ENCODE results near the gene JAML.

JAML gene

DNA sequence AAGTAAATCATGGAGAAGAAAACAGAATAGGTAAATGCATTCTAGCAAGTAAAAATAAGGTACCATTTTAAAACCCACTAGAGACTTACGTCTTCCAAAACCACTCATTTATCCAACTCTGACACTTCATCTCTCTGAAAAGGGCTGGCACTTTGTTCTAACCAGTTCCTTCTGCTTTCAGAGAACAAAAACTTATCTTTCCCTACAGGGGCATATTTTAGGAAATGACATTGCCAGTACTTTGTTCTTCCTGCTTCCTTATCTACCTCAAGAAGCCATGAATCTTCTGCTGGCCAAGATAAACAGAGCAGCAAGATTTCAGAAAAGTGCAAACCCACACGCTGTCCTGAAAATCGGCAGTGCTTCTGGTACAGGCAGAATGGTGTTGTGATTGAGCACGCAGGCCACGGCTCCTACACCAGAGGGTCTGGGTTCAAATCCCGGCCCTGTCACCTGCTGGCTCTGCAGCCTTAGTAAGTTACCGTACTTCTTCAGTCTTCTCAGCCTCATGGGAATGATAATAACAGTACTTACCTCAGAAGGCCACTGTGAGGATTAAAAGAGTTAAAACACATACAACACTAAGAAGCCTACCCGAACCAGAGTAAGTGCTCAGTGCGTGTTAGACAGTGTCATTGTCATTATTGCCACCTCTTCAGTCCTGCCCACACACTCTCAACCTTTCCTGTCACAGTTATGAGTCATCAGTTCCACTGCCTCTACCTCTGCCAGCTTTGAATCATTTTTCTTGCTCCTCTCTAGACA is 16.4 kb upstream of the JAML start:
- DNase-seq, result peak in 17 of 56 donors; percentile 9 to 72 (median 39)

DNA sequence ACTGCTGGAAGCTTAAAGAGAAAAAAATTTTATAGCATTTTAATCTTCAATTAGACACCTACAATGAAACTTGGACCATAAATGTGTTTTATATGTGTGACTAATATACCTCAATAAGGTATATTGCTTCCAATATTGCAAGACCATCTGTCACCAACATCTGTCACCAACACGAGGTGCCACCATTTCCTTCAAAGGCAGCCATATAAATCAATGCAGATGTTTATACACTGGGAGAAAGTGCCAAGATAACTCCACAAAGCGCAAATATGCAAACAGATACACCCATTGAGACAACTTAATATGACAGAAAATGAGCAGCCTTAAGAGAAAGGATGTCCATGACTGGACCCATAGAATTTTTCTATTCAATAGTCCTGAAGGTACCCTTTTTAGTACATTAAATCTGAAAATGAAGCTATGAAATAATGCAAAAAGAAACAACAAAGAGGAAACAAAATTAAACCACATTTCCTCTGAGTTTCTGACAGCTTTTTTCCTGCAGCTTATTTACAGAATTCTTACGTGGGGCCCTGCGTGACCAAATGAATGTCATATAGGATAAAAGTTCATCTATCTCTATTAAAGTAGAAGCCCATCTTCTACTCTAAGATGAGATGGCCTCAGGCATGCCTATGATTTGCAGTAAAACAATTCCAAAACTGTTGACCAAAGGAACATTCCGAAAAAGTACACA is 14.8 kb upstream of the JAML start:
- no peak for DNase-seq

DNA sequence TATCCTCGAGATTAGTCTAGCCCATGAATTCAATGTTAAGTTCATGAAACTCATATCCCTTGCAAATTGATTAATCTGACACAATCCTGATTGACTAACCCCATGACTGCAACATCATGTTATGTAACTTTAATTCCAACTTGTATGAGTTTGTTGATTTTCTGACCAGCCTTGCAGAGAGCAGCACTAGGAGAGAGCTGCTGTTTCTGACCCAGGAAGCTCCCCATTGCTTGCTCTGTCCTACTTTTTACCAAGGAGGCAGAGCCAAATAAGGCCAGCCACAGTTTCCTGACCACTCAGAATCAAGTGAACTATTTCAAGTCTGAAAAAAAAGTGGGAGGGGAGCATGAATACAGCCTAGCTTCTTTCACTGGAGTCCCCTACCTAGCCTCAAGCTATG is 14.1 kb upstream of the JAML start:
- DNase-seq, result no peak

DNA sequence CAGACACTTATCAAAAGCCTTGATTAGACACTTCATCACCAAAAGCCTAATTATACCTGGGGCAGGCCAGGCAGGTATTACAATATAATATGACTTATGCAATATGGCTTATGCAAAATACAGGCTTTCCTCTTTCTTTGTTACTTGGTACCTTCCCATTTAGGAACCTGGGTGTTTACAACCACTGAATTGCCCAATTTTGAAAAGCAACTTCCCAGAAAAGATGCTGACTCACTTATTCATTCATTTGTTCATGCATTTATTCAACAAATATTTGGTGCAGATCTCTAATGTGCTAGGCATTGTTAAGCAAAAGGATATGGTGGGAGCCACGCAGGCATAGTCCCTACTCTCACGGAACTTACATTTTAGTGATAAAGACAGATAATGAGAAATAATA is 13.6 kb upstream of the JAML start:
- no peak for DNase-seq

DNA sequence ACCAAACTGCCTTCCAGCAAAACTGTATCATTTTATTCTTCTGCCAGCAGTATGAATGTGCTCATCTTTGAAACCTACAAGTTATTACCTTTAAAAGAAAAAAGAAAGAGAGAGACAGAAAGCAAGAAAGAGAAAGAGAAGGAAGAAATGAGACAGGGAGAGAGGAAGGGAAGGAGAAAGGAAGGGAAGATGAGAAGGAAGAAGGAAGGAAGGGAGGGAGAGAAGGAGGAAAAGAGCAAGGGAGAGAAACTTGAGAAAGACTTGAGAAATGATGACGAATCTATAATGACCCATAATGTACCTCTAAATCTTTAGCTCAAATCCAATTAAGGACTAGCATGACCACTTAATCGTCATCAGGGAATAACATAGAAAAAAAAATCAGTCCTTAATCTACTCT is 11.4 kb upstream of the JAML start:
- DNase-seq, result no peak

DNA sequence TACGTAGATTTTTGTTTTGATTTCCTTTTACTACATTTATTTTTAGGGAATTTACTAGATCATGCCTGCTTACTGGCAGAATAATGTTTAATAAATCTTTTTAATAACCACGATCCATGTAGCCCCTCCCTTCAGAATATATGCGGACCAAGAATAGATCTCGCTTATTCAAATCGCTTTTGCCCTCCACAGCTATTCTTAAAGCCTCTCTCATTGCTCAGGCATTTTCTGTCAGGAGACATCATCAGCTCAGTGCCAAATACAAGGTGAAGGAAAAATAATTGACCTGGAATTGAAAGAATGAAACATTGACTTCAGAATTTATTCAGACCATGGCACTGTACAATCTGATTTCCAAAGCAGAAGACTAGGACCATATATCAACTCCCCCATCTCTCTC is 10.0 kb upstream of the JAML start:
- DNase-seq, result no peak

DNA sequence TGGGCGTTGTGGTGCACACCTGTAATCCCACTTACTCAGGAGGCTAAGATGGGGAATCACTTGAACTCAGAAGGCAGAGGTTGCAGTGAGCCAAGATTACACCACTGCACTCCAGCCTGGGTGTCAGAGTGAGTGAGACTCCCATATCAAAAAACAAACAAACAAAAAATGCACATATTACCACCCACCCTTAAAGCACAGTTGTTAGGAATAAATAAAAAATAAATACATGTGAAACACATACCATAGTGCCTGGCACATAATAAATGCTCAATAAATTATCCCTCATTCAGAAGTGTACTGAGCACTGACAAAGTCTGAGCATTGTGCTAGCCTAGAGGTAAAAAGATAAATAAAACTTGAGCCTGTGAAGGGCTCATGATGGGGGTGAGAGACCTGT is 9.0 kb upstream of the JAML start:
- DNase-seq, result no peak

DNA sequence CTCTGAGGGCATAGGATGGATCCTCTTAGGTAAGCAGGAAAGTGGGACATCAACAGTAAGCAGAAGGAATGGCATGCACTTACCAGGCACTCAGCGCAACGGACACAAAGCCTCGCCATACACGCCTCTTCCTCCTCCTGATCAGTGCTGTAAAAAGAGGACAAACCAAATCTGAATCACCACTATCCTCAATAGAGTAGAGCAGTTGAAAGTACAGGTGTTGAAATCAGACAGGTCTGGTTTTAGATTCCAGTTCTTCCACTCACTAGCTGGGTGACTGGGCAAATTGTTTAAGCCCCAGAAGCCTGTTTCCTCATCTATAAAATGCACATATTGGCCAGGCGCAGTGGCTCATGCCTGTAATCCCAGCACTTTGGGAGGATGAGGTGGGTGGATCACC is 8.6 kb upstream of the JAML start:
- DNase-seq, result no peak

DNA sequence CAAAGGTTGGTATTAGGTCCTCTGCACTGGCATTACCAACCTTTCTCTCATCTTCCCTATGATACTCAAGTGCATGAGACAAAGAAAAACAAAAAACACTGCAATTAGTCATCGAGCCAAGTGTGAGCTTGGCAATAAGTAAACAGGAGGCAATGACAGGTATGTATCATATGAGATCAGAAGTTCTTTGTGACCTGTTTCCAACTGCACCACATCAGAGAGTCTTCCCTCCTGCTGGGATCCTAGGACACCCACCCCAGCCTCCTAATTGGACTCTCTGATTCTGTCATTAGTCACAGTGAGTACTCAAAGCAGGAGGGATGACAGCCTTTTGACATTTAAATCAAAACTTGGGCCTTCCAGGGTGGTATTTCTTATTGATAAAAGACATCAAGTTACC is 7.8 kb upstream of the JAML start:
- no peak for DNase-seq

DNA sequence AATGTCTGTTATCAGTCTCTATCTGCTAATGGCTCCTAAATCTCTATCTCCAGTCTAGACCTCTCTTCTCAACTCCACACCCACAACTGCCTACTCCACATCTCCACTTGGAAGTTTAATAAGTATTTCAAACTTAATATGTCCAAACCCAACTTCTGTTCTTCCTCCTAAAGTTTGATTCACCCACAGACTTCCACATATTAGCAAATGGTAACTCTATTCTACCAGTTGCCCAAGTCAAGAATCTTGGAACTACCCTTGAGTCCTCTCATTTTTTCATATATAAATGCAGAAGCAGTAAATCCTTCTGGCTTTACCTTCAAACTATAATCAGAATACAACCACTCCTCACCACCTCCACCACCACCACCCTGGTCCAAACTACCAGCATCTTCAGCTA is 6.7 kb upstream of the JAML start:
- DNase-seq, result no peak

DNA sequence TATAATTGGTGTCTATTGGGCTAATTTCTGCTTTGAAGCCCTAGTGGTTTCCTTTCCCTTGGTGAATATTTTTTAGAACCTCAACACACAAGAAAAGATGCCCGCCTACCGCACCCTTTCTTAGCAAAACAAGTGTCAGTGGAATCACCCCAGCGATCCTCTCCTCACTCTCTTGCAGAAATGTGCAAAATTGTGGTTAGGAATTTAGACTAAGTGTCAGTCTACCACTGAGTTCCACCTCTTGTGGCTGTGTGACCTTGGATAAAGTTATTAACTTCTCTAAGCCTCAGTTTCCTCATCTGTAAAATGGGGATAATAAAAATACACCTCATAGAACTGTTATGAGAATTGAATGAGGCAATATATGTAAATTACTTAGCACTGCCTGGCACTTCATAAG is 5.3 kb upstream of the JAML start:
- DNase-seq, result no peak

DNA sequence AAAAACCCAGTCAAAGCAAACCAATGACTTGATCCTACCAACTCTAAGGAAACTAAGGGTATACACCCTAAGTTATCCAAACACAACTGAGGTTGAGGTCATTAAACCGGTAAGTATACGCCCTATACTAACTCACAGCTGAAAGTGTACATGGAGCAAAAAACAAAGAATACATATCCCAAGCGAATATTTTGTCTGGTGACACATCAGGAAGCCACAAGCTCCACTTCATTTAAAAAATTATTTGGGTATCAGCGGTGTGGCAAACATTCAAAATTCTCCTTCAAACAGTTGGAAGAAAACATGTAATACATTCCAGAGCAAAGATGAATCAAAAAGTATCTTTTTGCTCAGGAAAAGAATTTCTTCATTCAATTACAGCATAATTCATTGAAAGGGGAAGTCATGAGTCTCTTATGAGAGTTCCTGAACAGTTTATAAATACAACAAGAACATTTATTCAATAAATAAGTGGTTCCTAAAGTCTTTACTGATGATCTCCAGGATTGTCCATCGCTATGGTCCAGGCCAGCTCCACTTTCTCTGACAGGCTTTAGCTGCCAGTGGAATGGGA is 4.5 kb upstream of the JAML start:
- DNase-seq, result no peak

DNA sequence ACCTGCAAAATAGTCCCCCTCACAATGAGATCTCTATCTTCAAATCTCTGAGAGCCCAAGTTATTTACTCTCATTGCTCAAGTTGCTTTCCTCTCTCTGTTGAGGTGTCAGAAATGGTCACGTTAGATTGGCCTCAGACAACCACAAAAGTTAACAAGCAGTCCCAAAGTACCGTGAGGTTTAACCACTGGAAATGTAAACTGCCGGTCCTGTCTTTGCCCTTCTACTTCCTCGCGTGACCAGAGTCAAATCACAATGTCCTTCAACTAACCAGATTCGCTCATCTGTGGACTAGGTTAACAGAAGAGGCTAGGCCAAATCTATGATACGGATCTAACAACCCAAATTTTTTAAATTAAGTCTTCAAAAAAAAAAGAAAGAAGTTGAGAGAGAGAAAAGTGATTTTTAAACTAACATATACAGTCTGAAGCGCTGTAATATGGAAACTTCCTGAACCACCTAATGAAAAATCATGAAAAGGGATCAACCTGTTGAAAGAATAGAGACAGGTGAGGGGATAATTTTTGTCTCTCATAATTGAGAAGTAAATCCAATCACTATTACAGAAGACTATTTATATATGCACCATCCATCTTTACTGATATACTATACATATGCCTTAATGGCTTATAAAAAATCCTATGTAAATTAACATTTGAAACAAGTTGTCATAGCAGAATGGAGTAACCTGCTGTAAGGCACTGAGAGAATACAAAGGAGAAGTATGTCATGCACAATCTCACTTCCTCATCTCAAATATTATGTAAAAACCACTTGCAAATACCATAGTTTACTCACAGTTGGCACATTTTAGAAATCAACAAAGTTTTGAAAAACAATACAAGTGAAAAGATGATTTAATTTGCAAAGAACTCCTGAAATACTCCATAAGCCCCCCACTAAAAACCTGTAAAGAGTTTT is 3.3 kb upstream of the JAML start:
- no peak for DNase-seq

DNA sequence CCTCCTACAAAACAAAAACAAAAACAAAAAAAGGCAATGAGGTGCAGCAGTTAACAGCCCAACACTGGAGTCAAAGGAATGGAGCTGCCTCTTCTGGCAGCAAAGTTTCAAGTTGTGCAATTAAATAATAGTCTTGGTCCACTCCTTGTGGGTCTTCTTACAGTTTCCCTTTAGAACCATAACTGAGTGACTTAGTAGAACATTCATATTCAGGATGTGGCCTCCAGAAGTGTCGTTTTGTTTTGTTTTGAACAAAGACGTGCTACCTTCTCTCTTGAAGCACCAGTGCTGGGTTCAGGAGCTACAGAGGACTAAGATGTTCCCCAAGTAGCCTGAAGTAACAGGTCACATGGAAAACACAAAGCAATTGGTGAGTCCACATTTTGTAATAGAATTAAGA is 2.0 kb upstream of the JAML start:
- DNase-seq, result no peak

DNA sequence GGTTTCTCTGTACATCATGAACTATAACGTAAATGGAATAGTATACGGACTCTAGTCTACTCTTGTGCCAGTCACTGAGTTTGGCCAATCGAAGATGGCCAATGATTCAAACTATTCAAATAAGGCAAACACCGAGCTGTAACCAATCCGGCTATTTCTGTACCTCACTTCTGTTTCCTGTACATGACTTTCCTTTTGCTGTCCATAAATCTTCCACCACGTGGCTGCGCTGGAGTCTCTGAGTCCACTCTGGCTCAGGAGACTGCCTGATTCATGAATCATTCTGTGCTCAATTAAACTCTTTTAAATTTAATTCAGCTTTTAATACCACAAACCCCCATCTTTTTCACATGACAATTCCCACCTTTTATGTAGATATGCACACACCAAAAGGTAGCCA is 1.5 kb upstream of the JAML start:
- no peak for DNase-seq

DNA sequence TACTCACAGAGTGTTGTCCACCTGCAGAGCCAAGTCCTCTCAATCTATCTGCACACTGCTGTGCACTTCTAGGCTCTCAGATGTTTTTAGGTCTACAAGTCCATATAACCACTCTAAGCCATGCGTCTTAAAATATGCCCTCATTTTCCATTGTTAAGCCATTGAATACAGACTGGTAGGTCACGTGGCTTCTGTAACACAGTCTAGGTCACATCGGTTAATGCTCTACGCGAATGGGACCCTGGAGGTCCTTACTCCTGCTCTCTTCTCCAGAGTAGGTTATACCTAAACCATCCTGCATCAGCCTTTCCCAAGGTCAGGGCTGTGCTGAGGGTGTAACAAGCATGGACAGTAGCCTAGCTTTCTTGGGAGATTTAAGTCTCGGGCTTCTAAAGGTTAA is 819 bp downstream of the JAML start:
- DNase-seq, result no peak

DNA sequence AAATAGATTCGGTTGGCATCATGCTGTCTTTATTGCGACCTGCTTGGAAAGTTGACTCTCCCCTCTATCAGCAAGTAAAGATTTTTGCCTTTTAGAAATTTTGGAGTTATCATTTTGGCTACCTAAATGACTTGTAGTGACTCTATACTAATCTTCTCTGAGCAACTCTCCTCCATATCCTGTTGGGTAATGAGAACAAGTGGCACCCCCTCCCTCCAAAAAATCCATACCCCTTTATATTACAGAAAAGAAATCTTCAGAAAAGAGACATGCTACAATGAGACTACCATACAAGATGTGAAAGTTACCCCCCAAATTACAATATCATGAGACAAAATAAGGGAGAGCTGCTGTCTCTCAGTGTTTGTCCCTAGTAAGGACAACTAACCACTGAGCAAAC is 1.2 kb downstream of the JAML start:
- DNase-seq, result no peak

DNA sequence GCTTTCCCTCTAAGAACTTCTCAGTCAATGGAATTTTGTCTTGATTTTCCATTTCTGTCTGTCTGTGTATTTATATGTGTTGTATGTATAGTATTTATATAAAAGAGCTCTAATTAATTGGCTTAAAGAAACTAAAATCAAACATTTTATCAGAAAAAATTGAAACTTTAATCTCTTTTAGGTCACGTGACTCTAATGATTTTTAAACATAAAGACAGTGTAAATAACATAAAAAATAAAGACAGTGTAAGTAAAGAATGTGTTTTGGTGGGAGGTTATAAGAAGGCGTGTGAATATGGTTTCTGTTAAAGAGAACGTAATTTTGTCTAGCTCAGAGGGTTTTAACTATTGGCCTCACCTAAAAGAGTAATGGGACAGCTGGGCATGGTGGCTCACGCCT is 2.4 kb downstream of the JAML start:
- no peak for DNase-seq

DNA sequence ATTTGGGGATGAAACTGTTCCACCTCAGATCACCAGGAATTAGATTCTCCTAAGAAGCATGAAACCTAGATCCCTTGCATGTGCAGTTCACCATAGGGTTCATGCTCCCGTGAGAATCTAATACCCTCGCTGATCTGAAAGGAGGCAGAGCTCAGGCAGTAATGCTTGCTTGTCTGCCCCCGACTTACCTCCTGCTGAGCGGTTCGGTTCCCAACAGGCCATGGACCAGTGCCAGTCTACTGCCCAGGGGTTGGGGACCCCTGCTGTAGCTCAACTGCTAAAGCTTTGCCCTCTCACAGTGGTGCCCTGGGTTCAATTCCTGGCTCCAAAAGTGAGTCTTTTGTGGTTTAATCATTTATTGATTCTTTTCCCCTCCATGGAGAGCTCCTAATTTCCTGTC is 3.4 kb downstream of the JAML start:
- no peak for DNase-seq

DNA sequence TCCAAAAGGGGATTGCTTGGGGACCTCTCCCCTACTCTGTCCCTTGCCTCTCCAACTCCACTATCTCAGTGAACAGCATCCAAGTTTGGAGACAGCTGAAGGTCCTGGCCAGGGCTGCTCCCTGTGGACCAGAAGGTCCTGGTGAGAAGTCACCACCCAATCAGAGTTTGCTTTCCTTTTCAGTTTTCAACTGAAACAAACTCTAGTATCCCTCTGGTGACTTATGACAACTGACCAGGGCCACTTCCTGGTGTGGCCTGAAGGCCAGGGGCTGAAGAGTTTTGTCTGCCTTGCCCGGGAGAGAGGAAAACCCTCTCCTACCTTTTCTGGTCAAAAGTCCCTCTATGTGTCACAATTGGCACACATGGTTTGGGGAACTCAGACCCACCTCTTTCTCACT is 5.1 kb downstream of the JAML start:
- DNase-seq, result no peak

DNA sequence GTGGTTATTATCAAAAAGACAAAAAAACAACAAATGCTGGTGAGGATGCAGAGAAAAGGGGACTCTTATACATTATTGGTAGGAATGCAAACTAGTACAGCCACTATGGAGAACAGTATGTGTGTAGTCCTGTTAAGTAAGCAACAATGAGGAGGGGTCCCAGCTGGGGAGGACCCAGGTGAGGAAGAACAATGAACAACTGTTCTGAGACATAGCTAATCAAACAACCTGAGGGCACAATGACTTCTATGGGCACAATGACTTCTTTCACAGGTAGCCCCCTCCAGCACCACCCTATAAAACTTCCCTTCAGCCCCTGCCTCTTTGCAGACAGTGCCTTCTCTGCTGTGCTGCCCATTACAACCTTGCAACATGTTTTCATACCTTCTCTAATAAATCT is 5.6 kb downstream of the JAML start:
- no peak for DNase-seq

DNA sequence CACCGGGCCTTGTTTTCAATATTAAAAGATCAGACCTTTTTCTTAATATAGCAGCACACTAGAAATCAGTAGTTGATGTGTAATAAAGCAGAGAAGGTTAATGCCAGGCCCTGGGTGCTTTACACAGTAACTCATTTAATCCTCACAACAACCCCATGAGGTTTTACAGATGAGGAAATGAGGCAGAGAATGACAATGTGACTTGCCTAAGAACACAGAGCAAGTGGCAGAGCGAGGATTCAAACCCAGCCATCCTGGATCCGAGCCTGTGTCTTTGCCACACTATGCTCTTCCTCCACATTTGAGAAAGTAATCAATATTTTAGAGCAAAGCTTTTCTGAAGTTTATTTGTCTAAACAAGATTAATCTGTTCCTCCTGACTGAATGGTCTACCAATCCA is 7.2 kb downstream of the JAML start:
- DNase-seq, result no peak
